Ascending aorta (tissue), 2 donors: ENCODE measurements around the gene TMEM250. TPM values are rescaled to one million over a fixed set of nuclear protein-coding genes. Genes with fewer than 3 reads are reported as not detected.

Experiments
- DNase-seq, 2 donors: peaks; one replicate each; pipeline ENCODE4 v3.0.0-alpha.2; 2019; ENCODE audit warnings: low spot score in 2 of 2
- H3K27ac ChIP-seq, 2 donors: fragments of 200-600 bp; sonication (generic); one replicate each; pipeline ENCODE4 v1.5.1; 2016 to 2017; ENCODE audit warnings: mild to moderate bottlenecking in 1 of 2
- H3K27me3 ChIP-seq: fragments of 200-600 bp; sonication (generic); one replicate; pipeline ENCODE4 v1.5.1; 2017
- H3K36me3 ChIP-seq, 2 donors: fragments of 200-600 bp; sonication (generic); one replicate each; pipeline ENCODE4 v1.5.1; 2016
- H3K4me1 ChIP-seq, 2 donors: fragments of 200-600 bp; sonication (generic); one replicate each; pipeline ENCODE4 v1.5.1; 2016 to 2017; ENCODE audit warnings: mild to moderate bottlenecking in 1 of 2
- H3K4me3 ChIP-seq, 2 donors: fragments of 200-600 bp; sonication (generic); one replicate each; pipeline ENCODE4 v1.5.1; 2016 to 2017; ENCODE audit warnings: mild to moderate bottlenecking in 1 of 2
- H3K9me3 ChIP-seq, 2 donors: fragments of 200-600 bp; sonication (generic); one replicate each; pipeline ENCODE4 v1.5.1; 2016
- CTCF ChIP-seq, 3 experiments: fragments of 200-600 bp in 2 of 3; fragments of 450-650 bp in 1 of 3; sonication (generic) in 2 of 3; IDR thresholded peaks; one replicate each; pipeline ENCODE4 v1.5.1; 2016 to 2019; ENCODE audit warnings: antibody characterized with exemption in 3 of 3, mild to moderate bottlenecking in 1 of 3, moderate library complexity in 1 of 3
- intact Hi-C: fragments of 100-400 bp; cut with DNase I; formaldehyde crosslinking; loops from one replicate; pipeline ENCODE4 v1.15.1; 2023
- total RNA-seq: library from RNA; depleted of rRNA; stranded (reverse); fragments of >200 nt; gene quantifications from one replicate; pipeline ENCODE4 v1.1.0, GENCODE V29; 2016

Gene TMEM250
- total RNA-seq, 1 donor from 2014 or later: 80.3 TPM

DNA sequence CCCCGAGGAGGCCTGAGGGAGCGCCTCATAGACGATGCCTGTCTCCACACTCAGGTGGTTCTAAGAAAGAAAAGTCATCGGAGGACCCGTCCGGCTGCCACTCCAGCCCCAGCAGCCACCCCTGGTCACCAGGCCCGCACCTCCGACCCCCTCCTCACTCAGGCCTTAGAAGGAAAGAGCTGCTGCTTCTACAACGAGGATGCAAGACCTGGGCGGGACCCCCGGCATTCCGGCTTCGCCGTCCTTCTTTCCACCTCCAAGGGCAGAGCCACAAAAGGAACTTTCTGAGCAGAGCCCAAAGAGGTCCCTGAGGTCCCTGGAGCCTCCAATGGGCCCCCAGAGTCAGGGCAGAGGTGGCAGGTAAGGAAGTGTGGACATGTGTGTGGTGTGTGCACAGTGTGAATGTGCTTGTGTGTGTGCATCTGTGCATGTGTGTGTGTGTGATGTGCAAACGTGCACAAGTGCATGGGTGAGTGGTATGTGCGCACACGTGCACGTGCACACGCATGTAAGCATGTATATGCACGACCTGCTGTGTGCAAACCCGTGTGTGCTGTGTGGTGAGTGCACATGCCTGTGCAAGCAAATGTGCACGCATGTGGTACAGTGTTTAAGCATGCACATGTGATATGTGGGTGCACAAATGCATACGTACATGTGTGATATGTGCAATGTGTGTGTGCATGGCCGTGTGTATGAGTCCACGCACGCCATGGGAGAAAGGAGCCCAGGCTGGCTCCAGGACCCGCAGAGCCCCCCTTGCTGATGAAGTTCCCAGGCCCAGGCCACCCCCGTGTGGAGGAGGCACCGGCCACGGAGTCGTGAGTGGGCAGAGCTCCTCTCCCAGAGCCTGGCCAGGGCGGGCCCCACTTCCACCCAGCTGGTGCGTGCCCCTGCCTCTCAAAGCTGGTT lies 27.7 kb upstream of the TMEM250 start:
- H3K36me3 ChIP-seq: no peaks in the 10 kb centered on the region
- intact Hi-C loops: no loop called here

GRCh38 chr9:136145580-136145979 lies 26.9 kb upstream of the TMEM250 start:
- Histone ChIP-seq H3K27me3 (no peaks in the 10 kb centered on the region), H3K36me3 (no peaks in the 10 kb centered on the region), H3K4me1 (no peaks in the 10 kb centered on the region), H3K9me3 (no peaks in the 10 kb centered on the region), H3K4me3 (no peak overlapping the region), H3K27ac (no peak overlapping the region)
- DNase-seq: no peak
- TF ChIP-seq CTCF (IDR thresholded peaks at IDR 0.05): no peak
- intact Hi-C loops: no loop called here

More for the DNA sequence above, 27.7 kb upstream of the TMEM250 start:
- TF ChIP-seq CTCF (IDR thresholded peaks at IDR 0.05): no peak
- DNase-seq: no peak
- Histone ChIP-seq H3K27me3 (no peaks in the 10 kb centered on the region), H3K4me3 (no peak overlapping the region), H3K9me3 (no peaks in the 10 kb centered on the region), H3K27ac (no peak overlapping the region), H3K4me1 (no peaks in the 10 kb centered on the region)

DNA sequence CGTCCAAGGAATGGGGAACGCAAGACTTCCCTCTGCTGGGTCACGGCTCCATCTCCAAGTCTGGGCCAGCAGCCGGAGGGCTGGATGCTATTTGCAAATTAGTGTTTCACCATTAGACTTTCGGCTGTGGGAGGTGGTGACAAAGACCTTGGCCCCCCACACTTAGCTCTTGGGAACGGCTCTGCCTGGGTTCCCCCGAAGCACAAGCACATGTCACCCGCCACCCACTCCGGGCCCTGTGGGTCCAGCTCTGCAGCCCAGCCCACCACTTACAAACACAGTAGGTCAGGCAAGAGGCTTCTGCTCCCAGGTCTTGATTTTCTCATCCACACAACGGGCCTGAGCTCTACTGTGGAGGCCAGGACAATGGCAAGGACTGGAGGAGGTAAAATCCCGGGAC lies 25.8 kb upstream of the TMEM250 start:
- H3K36me3 ChIP-seq: no peaks in the 10 kb centered on the region
- no peaks in the 10 kb centered on the region for H3K27me3 ChIP-seq
- H3K4me1 ChIP-seq: no peaks in the 10 kb centered on the region
- intact Hi-C loops: no loop called here
- H3K9me3 ChIP-seq: no peaks in the 10 kb centered on the region
- H3K4me3 ChIP-seq: no peak overlapping the region
- DNase-seq: no peak
- TF ChIP-seq CTCF (IDR thresholded peaks at IDR 0.05): no peak
- H3K27ac ChIP-seq: no peak overlapping the region

- Histone ChIP-seq H3K36me3 (no peaks in the 10 kb centered on the region), H3K27me3 (no peaks in the 10 kb centered on the region), H3K4me3 (no peak overlapping the region), H3K9me3 (no peaks in the 10 kb centered on the region), H3K27ac (no peak overlapping the region), H3K4me1 (no peaks in the 10 kb centered on the region)
- no peak for TF ChIP-seq CTCF (IDR thresholded peaks at IDR 0.05)
- no peak for DNase-seq
- intact Hi-C loops: no loop called here
Measured at GRCh38 chr9:136143215-136144001, 24.7 kb upstream of the TMEM250 start.

- Histone ChIP-seq H3K27me3 (no peaks in the 10 kb centered on the region), H3K36me3 (no peaks in the 10 kb centered on the region), H3K27ac (no peak overlapping the region), H3K9me3 (no peaks in the 10 kb centered on the region), H3K4me3 (no peak overlapping the region), H3K4me1 (no peaks in the 10 kb centered on the region)
- no peak for TF ChIP-seq CTCF (IDR thresholded peaks at IDR 0.05)
- intact Hi-C loops: no loop called here
- no peak for DNase-seq
Measured at GRCh38 chr9:136142859-136143214, 24.2 kb upstream of the TMEM250 start.
